Right lobe of liver (tissue), 4 donors: ENCODE measurements around the gene PADI2.

Experiments
- CTCF ChIP-seq, 4 donors: fragments of 200-600 bp in 3 of 4; fragments of 450-650 bp in 1 of 4; IDR thresholded peaks; one replicate each; pipeline versions ENCODE4 v1.5.1 to v1.8.0; 2016 to 2022; ENCODE audit warnings: antibody characterized with exemption in 4 of 4, mild to moderate bottlenecking in 2 of 4
- POLR2A ChIP-seq: fragments of 450-650 bp; IDR thresholded peaks from one replicate; pipeline ENCODE4 v1.6.1; 2017; ENCODE audit warnings: antibody characterized with exemption, mild to moderate bottlenecking
- donor health status: DM: no; HTN: no; CAD: no.
- donor health status: DM: no; HTN: no; CAD: no.
- donor health status: DM: no; HTN: yes; CAD: no.

DNA sequence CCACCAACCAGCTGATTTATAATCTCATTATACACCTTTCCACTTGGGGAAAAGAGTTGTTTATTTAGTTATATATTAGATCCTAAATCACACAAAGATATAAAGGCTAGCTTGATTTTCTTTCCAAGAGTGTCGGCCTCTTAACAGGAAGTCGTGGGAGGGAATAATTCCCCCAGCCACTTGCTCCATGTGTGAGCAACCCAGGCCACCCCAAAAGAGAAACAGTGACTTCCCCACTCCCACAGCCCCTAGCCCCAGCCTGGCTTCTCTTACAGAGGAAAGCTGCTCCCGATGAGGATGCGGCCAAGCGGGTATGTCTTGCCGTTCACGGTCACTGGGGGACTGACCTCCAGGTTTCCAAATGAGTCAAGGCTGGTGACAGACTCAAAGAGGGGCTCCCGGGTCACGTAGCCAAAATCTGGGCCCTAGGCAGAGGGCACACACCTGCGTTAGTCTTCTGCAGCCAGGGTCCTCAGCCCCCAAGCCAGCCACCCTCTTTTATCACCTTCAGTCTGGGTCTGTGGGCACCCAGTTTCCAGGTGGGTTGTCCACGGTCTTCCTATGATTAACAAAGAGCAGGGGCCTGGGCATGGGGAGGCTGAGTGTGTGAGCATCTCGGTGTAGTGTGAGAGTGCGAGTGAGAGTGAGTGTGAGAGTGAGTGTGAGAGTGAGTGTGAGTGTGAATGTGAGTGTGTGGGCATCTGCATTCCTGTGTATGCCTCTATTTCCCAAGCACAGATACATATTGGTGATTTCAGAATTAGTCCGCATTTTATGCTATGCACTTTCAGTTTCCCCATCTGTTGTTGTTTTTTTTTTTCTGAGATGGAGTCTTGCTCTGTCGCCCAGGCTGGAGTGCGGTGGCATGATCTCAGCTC lies 40.0 kb downstream of the PADI2 start:
- TF ChIP-seq CTCF (IDR thresholded peaks at IDR 0.05) (no peak), POLR2A (no peak)
